ENCODE results near the gene ZNF19. TPM values are rescaled to one million over a fixed set of nuclear protein-coding genes. Genes with fewer than 3 reads are reported as not detected.

Gene ZNF19
- total and polyA plus RNA-seq, 2 of the 8 experiments (the other 6 are each of a cell fraction or from before 2014, with no cell fraction given), result 1.5 to 3.5 TPM

DNA sequence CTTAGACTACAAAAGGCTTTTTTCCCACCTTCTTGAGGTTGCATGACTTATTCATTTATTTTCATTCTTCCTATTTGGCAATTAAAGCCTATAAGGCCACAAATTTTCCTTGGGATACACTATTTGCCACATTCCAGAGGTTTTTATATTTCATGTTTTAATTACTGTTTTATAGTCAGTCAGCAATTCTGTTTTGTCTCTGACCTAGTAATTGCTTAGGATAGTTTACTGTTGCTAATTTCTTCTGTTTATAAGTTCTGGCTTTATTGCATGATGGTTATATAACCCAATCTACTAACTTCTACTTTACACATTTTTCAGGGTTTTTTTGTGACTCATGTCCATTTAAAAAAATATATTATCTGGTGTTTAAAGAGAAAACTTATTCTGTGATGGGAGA is 29.6 kb downstream of the ZNF19 start (continued):
- TF ChIP-seq, protein P1, sequence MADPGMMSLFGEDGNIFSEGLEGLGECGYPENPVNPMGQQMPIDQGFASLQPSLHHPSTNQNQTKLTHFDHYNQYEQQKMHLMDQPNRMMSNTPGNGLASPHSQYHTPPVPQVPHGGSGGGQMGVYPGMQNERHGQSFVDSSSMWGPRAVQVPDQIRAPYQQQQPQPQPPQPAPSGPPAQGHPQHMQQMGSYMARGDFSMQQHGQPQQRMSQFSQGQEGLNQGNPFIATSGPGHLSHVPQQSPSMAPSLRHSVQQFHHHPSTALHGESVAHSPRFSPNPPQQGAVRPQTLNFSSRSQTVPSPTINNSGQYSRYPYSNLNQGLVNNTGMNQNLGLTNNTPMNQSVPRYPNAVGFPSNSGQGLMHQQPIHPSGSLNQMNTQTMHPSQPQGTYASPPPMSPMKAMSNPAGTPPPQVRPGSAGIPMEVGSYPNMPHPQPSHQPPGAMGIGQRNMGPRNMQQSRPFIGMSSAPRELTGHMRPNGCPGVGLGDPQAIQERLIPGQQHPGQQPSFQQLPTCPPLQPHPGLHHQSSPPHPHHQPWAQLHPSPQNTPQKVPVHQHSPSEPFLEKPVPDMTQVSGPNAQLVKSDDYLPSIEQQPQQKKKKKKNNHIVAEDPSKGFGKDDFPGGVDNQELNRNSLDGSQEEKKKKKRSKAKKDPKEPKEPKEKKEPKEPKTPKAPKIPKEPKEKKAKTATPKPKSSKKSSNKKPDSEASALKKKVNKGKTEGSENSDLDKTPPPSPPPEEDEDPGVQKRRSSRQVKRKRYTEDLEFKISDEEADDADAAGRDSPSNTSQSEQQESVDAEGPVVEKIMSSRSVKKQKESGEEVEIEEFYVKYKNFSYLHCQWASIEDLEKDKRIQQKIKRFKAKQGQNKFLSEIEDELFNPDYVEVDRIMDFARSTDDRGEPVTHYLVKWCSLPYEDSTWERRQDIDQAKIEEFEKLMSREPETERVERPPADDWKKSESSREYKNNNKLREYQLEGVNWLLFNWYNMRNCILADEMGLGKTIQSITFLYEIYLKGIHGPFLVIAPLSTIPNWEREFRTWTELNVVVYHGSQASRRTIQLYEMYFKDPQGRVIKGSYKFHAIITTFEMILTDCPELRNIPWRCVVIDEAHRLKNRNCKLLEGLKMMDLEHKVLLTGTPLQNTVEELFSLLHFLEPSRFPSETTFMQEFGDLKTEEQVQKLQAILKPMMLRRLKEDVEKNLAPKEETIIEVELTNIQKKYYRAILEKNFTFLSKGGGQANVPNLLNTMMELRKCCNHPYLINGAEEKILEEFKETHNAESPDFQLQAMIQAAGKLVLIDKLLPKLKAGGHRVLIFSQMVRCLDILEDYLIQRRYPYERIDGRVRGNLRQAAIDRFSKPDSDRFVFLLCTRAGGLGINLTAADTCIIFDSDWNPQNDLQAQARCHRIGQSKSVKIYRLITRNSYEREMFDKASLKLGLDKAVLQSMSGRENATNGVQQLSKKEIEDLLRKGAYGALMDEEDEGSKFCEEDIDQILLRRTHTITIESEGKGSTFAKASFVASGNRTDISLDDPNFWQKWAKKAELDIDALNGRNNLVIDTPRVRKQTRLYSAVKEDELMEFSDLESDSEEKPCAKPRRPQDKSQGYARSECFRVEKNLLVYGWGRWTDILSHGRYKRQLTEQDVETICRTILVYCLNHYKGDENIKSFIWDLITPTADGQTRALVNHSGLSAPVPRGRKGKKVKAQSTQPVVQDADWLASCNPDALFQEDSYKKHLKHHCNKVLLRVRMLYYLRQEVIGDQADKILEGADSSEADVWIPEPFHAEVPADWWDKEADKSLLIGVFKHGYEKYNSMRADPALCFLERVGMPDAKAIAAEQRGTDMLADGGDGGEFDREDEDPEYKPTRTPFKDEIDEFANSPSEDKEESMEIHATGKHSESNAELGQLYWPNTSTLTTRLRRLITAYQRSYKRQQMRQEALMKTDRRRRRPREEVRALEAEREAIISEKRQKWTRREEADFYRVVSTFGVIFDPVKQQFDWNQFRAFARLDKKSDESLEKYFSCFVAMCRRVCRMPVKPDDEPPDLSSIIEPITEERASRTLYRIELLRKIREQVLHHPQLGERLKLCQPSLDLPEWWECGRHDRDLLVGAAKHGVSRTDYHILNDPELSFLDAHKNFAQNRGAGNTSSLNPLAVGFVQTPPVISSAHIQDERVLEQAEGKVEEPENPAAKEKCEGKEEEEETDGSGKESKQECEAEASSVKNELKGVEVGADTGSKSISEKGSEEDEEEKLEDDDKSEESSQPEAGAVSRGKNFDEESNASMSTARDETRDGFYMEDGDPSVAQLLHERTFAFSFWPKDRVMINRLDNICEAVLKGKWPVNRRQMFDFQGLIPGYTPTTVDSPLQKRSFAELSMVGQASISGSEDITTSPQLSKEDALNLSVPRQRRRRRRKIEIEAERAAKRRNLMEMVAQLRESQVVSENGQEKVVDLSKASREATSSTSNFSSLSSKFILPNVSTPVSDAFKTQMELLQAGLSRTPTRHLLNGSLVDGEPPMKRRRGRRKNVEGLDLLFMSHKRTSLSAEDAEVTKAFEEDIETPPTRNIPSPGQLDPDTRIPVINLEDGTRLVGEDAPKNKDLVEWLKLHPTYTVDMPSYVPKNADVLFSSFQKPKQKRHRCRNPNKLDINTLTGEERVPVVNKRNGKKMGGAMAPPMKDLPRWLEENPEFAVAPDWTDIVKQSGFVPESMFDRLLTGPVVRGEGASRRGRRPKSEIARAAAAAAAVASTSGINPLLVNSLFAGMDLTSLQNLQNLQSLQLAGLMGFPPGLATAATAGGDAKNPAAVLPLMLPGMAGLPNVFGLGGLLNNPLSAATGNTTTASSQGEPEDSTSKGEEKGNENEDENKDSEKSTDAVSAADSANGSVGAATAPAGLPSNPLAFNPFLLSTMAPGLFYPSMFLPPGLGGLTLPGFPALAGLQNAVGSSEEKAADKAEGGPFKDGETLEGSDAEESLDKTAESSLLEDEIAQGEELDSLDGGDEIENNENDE (IDR thresholded peaks at IDR 0.05; ENCODE audit: insufficient replicate concordance, low read length), result no peak

Measured in H1 (cell line).